HG03045 (cell line): ENCODE results near the gene PDXK.
A peak's percentile ranks its signal among the peaks of the same experiment; 100 is the strongest.

ENCODE experiments used
- ATAC-seq: cut with Tn5 transposase; IDR thresholded peaks from one replicate; pipeline ENCODE4 v1.9.1; 2021; ENCODE audit warnings: mild to moderate bottlenecking, moderate library complexity; ENCODE audit not compliant: unreplicated experiment

Gene PDXK

DNA sequence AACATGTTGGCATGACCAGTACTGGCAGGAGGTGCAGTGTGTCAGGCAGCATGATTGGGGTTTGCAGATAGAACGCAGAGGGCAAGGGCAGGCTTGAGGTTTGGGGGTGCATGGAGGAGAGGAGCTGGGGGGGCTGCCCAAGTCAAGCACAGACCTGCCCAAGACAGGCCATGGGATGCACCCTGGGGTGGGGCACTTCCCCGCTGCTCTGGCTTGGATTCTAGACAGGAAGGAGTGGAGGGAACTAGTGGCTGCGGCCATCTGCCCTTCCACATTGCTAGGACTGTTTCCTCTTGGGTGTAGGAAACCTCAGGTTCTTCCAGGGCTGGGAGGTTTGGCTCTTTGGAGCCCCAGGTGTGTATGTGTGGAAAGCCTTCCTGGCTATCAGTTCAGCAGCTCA, 3.0 kb downstream of the PDXK start:
- ATAC-seq = no peak

DNA sequence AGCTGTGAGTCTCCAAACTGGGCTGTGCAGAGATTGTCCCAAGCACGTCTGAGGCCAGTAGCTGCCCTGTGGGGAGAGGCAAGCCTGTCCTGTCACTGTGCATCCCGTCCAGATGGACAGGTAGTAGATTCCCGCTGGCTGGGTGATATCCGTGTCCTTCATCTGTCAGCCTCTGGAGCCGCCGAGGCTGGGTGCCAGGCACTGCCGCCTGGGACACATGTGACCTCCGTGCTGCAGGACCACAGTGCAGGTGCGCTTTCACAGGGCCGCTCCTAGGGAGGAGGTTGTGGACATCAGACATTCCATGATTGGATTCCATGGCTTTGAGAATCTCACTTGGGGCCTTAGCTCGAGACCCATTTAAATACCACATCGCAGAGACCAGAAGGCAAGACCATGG, 4.7 kb downstream of the PDXK start:
- no peak for ATAC-seq

DNA sequence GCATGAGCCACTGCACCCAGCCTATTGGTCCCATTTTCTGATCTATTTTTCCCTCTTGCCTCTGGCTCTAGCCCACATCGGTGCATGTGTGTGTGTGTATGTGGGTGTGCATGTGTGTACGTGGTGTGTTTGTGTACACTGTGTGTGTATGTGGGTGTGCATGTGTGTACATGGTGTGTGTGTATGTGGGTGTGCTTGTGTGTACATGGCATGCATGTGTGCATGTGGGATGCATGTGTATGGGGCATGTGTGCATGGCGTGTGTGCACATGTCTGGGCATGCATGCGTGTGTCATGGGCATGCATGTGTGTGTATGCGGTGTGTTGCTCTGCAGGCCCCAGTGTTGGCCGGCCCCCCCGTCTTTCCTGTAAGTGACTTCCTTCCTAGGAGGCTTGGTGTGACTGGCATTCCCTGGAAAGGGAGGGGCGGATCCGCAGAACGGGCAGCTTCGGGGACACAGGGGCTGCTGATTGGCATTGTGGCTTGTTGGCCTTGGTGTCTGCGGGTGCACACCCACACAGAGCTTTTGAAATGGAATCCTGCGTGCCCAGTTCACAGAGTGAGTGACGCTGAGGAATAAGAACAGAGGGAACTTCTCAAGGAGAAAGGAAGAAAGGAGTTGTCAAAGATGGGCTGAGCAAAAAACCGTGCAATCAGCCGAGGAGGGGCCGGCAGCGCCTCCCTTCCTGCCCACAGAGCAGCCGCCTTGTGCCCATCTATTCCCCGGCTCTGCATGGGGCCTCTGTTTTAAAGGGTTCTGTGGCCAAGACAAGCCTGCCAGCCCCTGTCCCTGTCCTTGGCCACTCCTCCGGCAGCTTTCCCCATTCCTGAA, 8.0 kb downstream of the PDXK start:
- no peak for ATAC-seq

DNA sequence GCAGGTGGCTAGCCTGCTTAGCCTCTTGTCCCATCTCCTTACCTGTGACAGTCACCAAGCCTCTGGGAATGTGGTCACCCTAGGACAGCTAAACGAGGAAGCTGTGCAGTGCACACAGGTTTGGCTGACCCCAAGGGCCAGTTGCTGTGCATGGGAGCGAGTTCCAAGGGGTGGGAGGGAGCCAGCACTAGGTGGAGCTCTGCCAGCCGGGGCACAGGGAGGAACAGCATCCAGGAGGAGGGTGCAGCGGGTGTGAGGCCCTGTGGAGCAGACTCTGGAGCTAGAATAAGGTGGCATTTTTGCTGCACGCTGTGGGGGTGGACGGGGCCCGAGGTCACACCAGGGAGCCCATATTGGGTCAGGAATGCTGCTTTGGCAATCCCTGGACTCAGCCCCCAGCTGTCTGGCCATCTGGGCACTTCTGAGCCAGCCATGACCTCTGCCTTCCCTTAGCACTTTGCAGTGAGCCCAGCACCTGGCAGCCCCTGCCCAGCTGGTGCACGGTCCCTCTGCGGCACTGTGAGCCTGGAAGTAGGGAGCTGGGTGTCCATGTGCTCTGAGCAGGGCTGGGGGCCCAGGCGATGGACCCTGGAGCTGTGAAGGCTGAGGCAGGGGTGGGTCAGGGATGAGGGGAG, 8.7 kb downstream of the PDXK start:
- no peak for ATAC-seq

DNA sequence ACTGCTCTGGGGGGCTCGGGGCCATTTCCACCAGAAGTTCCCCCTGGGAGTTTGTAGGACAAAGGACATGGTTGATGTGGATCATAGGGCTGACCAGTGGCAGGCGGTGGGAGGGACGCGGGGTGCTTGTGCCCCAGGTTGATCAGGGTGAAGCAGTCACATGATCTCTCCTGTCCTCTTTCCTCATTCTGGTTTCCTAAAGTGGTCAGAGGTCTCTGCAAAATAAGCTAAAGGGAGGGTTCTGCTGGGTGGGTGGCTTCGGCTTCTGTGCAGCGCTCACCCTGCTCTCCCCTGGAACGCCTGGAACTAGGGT, 9.2 kb downstream of the PDXK start:
- ATAC-seq = no peak

DNA sequence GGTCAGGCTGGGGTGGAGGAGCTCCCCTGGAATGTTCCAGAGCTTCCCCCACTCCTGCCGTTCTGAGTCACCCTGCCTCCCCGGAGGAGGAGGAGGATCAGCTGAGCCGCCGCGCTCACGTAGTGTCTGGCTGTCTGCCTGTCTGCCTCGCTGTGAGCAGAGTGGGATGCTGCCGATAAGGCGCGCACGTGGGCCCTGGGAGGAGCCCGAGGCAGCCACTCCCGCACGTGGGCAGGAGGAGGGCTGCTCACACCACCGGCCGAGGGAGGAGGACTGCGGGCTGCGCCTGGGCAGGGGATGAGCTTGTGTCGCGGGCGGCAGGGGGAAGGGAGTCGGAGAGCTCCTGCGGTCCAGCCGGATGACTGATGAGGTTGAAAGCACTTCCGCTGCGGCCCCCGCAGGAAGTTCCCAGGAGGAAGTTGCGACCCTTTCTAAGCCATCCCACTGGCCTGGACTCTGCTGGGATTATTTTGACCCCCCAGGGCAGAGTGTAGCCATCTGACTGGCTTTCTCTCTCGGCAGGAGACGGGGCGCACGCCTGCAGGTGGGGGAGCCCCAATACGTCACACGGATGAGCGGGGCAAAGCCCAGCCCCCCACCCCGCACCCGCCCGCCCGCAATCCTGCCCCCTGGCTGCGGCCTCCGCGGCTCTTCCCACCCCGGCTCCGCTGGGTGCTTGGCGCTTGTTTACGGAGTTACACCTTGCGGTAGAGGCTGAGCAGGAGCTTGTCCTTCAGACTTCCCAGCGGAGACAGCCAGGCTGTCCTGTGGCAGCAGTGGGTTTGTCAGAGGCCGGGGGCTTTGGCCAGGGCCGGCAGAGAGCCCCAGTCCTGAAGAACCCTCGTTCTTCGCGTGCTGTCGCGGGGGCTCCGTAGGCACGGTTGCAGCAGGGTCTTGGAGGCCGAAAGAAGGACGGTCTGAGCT, 9.8 kb downstream of the PDXK start:
- ATAC-seq = peak; percentile 73

DNA sequence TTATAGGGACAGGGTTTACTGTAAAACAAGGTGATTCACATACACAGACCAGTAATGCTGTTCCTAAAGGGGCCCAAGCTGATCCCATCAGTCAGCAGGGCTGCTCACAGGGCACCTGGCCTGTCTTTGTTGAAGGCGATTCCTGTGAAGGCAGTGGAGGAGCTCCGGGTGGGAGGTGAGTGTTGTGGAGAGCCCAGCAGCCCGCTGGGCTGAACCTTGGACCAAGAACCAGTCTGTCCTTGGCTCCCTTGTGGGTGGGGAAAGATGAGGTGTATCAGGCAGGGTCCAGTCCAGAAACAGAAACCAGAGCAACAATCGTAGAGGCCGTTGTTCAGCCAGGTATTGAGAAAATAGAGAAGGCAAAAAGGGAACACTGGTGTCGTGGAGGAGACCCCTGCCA, 12.5 kb downstream of the PDXK start:
- ATAC-seq = no peak

DNA sequence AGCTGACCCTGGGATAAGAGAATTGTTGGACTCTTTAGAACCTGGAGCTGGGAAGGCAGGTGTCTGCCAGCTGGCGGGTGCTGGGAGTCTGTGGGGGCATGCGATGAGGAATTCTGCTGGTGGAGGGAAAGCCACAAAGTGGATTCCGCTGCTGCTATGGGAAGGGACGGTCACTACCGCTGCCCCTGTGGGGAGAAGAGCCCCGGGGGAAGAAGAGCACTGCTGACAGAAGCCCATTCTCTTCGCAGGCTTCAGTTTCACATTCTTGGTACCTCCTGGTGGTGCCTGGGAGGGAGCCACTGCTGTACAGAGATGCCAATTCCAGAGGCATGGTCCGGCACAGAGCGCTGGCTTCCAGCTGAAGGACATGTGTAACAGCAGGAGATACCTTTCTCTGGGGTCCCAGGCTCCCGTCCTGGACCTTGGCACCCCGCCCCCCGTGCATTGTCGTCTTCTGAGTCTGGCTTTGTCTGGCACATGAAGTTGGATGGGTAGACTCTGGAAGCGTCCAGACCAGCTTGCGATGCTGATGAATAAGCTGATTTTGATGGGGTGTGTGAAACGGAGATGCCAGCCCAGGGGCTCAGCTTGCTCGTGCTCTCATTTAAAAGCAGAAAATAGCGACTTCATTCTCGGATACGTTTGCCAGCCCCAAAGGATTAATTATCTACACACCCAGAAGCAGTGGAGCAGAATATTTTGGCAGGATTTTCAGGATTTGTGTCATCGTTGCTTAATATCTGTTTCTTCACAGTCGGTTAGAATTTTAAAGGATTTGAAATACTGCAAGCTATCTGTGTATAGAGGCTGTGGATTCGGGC, 13.2 kb downstream of the PDXK start:
- ATAC-seq = no peak

DNA sequence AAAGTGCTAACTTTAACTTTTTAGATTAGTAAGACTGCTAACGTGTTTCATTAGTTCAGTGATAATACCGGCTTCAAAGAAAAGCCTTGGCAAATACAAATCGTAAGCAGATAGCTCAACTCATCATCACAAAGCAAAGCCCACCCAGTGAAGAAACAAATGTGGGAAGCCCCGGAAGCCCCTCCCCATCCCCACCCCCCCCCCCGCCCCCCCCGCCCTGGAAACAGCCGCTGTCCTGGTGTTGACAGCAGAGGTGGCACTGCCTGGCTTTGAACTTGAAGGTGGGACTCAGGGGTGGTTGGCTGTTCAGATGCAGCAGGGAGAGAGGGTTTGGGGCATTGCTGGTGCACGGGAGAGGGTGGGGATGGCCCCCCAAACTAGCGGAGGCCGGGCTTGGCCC, 14.1 kb downstream of the PDXK start:
- ATAC-seq = no peak

DNA sequence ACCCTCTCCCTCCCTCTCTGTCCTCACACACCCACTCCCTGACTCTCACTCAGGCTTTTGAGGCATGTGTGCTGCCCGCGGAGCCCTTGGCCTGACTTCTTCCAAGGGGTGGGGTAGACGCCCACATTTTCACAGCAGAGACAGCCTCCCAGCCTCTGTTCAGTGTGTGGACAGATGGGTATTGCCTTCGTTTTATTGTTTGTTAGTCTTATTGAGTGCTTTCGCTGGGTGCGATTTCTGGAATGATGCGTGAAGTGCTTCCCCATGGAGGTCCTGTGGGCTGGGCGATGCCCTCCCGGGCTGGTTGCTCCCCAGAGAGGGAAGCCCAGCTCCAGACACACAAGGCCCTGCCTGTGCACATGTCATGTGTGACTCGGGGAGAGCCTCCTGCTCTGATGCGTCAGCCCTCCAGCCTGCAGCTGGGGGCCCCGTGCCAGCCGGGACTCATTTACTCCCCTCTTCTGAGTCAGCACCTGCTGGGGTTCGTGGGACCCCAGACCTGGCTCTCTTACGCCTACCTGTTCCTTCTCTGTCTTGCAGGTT, 14.7 kb downstream of the PDXK start:
- no peak for ATAC-seq

DNA sequence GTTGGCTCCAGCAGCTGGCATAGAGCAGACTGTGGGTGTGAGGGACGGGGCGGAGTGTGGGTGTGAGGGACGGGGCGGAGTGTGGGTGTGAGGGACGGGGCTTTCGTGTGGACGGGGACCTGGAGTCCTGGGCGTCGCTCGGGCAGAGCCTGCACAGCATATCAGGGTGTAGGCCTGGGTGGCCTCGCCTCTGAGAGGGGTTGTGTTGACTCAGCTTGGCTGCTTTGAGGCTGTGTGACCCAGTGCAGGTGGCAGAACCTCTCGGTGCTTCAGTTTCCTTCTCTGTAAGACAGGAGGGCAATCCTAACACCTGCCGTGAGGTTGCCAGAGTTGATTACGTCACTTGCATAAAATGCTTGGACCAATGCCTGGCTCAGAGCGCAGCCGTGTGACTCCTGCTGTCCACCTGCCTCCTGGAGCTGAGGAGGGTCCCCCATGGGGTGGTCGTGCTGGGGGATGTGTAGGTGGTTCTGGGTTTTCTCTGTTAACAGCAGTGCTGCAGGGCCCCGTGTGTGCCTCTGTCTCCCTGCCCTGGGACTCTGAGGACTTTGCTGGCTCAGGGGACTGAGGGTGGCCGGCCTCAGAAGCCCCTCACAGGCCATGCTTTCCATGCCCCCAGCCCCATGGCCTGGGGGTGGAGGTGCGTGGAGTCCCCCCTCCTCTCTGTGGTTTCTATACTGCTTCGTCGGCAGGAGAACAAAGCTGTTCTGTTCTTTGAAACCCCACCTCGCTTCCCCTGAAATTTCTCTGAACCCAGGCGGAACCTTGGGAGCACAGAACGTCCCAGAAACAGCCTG, 15.4 kb downstream of the PDXK start:
- no peak for ATAC-seq

DNA sequence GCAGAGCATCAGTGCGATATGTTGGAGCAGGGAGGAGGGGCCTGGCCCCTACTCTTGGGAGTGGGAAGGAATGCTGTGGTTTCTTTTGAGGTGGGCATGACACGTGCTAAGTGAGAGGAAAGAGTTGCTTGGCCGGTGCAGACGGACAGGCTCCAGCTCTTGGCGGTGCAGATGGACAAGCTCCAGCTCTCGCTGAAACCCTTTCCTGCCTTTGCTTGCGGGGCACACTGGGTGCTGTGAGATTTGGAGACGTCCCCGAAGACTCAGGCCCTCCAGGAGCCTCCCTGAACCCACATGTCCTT, 15.9 kb downstream of the PDXK start:
- ATAC-seq = no peak

DNA sequence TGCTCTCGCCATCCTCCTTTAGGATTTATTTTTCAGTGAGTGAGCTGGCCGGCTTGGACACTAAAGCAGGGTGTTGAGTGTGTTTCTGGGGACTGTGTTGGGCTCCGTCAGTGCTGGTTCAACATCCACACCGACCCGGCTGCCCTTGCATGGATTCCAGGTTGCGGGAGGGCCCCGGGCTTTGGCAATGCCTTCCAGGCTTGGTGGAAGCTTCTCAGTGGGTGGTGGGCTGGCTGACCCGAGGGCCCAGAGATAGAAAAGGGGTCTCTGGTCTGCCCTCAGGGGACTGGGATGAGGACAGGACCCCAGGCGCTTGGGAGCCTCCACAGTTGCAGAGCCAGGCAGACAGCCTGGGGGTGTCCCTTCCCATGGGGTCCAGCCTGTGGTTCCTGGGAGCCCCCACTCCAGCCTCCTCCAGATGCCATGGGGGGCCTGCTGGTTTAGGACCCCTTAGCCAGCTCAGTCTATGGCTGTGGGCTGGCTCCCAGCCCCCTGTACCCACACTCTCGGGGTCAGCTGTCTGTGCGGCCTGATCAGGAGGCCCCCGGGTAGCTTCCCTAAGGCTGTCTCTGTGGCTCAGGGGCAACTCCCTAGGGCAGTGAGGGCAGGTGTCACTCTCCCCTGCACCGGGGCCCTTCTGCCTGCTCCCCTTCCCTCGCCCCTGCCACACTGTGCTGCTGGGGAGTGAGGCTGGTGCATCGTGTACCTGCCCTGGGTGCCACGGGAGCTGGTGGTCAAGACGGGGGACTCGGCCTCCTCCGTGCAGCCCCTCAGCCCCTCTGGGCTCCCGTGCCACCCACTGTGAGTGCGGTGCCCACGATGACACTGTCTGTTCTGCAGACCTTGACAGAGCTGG, 16.5 kb downstream of the PDXK start:
- no peak for ATAC-seq

DNA sequence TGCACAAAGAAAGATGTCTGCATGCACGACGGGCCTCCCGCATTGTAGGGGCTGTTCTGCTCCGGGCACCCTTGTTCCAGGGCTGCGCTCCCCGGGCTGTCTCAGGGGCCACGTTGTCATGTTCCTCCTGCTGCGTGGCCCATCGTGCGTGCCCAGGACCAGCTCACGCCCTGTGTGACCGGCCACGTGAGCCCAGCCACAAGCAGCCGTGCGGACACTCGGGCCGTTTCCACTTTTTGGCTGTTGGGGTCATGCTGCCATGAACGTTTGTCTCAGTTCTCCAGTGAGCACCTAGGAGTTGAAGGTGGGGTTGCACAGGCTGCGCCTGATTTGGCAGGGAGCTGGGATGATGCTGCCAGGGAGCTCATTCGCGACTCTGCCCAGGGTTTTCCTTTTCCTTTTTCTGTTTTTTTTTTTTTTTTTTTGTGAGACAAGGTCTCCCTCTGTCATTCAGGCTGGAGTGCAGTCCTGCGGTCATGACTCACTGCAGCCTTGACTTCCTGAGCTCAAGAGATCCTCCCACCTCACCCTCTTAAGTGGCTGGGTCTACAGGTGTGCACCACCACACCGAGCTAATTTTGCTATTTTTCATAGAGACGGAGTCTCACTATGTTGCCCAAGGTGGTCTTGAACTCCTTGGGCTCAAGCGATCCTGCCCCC, 17.4 kb downstream of the PDXK start:
- no peak for ATAC-seq

DNA sequence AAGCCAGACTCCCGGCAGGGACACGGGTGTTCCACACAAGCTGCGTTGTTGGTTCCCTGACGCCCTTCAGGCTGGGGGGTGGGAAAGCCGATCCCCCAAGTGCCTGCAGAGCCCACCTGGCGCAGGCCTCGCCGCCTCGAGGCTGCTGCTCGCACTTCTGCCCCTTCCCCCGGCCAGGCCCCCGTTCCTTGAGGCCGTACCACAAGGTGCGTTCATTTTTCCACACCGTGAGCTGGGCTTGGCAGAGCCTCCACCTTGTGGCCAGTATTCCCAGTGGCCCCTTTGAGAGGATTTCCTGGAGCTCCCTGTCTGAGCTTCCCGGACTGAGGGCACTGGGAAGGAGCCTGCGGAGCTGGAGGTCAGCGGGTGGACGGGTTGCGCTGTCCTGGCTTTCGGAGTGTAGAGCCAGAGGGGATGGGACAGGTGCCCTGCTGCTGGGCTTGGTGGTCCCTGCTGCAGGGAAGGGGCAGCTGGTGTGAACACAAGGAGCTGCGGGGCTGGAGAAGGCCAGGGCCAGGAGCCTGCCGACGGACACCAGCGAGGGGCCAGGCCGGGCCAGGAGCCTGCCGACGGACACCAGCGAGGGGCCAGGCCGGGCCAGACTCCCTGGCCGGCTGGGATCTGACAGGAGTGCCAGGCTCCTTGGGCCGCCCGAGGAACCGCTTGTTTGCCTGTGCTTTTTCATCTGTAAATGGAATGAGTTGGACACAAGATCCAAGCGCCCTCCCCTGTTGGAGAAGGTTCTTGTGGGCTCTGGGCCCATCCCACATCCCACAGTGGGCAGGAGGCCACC, 18.4 kb downstream of the PDXK start:
- ATAC-seq = no peak

DNA sequence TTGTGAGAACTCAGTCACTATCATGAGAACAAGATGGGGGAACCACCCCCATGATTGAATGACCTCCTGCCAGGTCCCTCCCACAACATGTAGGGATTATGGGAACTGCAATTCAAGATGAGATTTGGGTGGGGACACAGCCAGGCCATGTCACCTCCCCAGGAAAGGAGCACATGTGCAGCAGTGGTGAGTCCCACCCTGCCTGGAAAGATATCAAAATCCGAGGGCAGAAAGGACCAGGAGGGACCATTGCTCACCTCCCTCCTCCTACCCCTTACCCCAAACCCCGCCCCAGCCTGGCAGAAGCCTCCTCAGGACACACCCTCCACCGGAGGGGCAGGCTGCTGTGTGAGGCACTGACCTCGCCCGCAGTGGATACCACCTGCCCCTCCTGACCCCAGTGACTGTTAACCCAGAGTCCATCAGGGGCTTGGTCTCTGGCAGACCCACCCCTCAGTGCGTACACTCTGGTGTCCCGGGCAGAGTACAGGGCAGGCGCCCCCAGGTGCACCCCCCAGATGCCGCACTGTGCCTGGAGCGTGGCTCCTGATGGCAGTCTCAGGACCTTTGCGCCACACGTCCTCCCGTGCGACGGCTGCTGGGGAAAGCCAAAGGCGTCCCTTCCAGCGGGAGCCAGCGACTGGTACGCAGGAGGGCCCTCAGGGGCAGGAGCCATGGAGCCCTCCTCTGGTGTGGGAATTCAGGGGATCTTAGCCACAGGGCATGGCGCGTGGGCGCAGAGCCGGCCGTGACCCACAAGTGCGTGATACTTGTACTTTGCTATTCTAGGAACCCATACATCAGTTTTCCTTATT, 20.9 kb downstream of the PDXK start:
- no peak for ATAC-seq
